Vagina (tissue), 2 donors: ENCODE measurements around the gene KMT5B. TPM values are rescaled to one million over a fixed set of nuclear protein-coding genes. Genes with fewer than 3 reads are reported as not detected.

Experiments used
- DNase-seq, 2 donors: peaks; one replicate each; pipeline ENCODE4 v3.0.0-alpha.2; 2017; ENCODE audit errors: extremely low spot score in 2 of 2
- H3K27ac ChIP-seq: fragments of 200-600 bp; sonication (generic); one replicate; pipeline ENCODE4 v1.5.1; 2019
- H3K27me3 ChIP-seq: fragments of 200-600 bp; sonication (generic); one replicate; pipeline ENCODE4 v1.5.1; 2019
- H3K36me3 ChIP-seq, 2 donors: fragments of 200-600 bp; sonication (generic); one replicate each; pipeline ENCODE4 v1.5.1; 2017 to 2019
- H3K4me1 ChIP-seq: fragments of 200-600 bp; sonication (generic); one replicate; pipeline ENCODE4 v1.5.1; 2019
- H3K4me3 ChIP-seq, 2 donors: fragments of 200-600 bp; sonication (generic); 1 replicate in 1 of 2; 2 replicates in 1 of 2; pipeline ENCODE4 v1.5.1; 2016 to 2019
- H3K9me3 ChIP-seq: fragments of 200-600 bp; sonication (generic); one replicate; pipeline ENCODE4 v1.5.1; 2019
- POLR2A ChIP-seq, 2 donors: fragments of 450-650 bp; IDR thresholded peaks; one replicate each; pipeline ENCODE4 v1.6.1; 2017; ENCODE audit warnings: antibody characterized with exemption in 2 of 2, mild to moderate bottlenecking in 2 of 2, moderate library complexity in 2 of 2
- POLR2AphosphoS5 ChIP-seq, 2 donors: sonication (generic); formaldehyde crosslinking; IDR thresholded peaks; one replicate each; pipeline ENCODE4 v1.9.0; 2017; ENCODE audit warnings: antibody characterized with exemption in 2 of 2, mild to moderate bottlenecking in 2 of 2, low read depth in 1 of 2; ENCODE audit not compliant: insufficient read depth in 1 of 2
- intact Hi-C: fragments of 100-400 bp; cut with DNase I; formaldehyde crosslinking; loops from one replicate; pipeline ENCODE4 v1.15.1; 2023
- total RNA-seq: library from RNA; depleted of rRNA; stranded (reverse); fragments of >200 nt; gene quantifications from one replicate; pipeline ENCODE4 v1.2.3, GENCODE V29; 2016
- TF ChIP-seq, protein P1 (sequence below), 3 experiments: fragments of 450-650 bp in 2 of 3; fragments of 200-600 bp in 1 of 3; sonication (generic) in 1 of 3; IDR thresholded peaks; one replicate each; pipeline ENCODE4 v1.5.1; 2017 to 2019; ENCODE audit warnings: antibody characterized with exemption in 3 of 3, mild to moderate bottlenecking in 2 of 3, moderate library complexity in 2 of 3

KMT5B gene
- total RNA-seq, 1 donor from 2014 or later: 35.4 TPM

DNA sequence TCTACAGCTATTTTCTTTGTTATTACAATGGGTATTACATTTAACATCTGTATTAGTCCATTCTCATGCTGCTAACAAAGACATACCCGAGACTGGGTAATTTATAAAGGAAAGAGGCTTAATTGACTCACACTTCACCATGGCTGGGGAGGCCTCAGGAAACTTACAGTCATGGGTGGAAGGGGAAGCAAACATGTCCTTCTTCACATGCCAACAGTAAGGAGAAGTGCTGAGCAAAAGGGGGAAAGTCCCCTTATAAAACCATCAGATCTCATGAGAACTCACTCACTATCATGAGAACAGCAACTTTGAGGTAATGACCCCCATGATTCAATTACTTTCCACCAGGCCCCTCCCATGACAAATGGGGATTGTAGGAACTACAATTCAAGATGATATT lies 16.5 kb upstream of the KMT5B start:
- no peaks in the 10 kb centered on the region for H3K9me3 ChIP-seq
- TF ChIP-seq POLR2A (IDR thresholded peaks at IDR 0.05) (no peak), POLR2AphosphoS5 (IDR thresholded peaks at IDR 0.05; ENCODE audit: insufficient read depth in 1 of 2, low read depth in 1 of 2) (no peak)
- TF ChIP-seq, protein P1, sequence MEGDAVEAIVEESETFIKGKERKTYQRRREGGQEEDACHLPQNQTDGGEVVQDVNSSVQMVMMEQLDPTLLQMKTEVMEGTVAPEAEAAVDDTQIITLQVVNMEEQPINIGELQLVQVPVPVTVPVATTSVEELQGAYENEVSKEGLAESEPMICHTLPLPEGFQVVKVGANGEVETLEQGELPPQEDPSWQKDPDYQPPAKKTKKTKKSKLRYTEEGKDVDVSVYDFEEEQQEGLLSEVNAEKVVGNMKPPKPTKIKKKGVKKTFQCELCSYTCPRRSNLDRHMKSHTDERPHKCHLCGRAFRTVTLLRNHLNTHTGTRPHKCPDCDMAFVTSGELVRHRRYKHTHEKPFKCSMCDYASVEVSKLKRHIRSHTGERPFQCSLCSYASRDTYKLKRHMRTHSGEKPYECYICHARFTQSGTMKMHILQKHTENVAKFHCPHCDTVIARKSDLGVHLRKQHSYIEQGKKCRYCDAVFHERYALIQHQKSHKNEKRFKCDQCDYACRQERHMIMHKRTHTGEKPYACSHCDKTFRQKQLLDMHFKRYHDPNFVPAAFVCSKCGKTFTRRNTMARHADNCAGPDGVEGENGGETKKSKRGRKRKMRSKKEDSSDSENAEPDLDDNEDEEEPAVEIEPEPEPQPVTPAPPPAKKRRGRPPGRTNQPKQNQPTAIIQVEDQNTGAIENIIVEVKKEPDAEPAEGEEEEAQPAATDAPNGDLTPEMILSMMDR (IDR thresholded peaks at IDR 0.05): no peak
- DNase-seq: no peak
- no peak overlapping the region for H3K4me3 ChIP-seq
- no peaks in the 10 kb centered on the region for H3K4me1 ChIP-seq
- intact Hi-C loops: no loop called here
- no peaks in the 10 kb centered on the region for H3K36me3 ChIP-seq
- no peak overlapping the region for H3K27ac ChIP-seq
- H3K27me3 ChIP-seq: no peaks in the 10 kb centered on the region

DNA sequence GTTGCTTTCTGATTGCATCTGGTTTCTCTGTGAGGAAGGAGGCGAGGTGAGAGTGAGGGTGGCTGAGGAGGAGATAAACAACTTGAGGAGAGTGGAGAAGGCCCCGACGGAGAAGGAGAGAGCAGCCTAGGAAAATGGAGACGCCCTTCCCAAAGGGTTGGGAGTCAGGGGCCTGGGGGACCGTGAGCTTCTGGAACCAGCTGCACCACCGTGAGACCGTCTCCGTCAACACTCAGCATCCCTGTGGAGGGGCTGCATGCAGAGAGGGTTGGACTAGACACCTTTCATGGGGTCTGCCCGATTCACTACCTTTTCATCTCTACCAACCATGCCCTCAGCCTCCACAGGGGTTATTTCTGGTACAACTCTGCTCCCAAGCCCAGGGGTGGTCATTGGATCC lies 13.3 kb upstream of the KMT5B start:
- no peak for DNase-seq
- no peak overlapping the region for H3K27ac ChIP-seq

DNA sequence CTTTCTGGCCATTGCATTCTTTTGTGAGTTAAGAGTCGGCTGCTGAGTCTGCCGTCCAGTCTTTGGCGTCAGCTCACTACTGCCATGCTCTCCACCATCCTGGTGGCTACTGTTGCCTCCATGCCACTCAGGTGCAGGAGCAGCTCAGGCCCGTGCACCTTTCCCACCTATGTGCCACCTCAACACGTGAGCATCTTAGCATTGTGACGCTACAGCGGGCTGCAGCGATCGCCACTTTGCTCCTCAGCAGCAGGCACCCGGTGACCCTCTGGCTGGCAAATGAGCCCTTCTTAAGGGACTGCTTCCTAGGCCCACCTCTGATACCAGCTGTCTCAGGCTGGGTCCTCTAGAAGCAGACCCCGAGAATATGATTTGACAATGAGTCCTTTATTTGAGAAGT lies 11.5 kb upstream of the KMT5B start:
- Histone ChIP-seq H3K4me3 (no peak overlapping the region), H3K27ac (no peak overlapping the region), H3K9me3 (no peaks in the 10 kb centered on the region), H3K36me3 (no peaks in the 10 kb centered on the region), H3K4me1 (no peaks in the 10 kb centered on the region), H3K27me3 (no peaks in the 10 kb centered on the region)
- TF ChIP-seq POLR2AphosphoS5 (IDR thresholded peaks at IDR 0.05; ENCODE audit: insufficient read depth in 1 of 2, low read depth in 1 of 2) (no peak), POLR2A (IDR thresholded peaks at IDR 0.05) (no peak)
- TF ChIP-seq, protein P1 (IDR thresholded peaks at IDR 0.05): no peak
- DNase-seq: no peak
- intact Hi-C loops: no loop called here

More for the DNA sequence above, 13.3 kb upstream of the KMT5B start:
- H3K36me3 ChIP-seq: no peaks in the 10 kb centered on the region
- intact Hi-C loops: no loop called here
- H3K9me3 ChIP-seq: no peaks in the 10 kb centered on the region
- TF ChIP-seq, protein P1 (IDR thresholded peaks at IDR 0.05): no peak
- TF ChIP-seq POLR2AphosphoS5 (IDR thresholded peaks at IDR 0.05; ENCODE audit: insufficient read depth in 1 of 2, low read depth in 1 of 2) (no peak), POLR2A (IDR thresholded peaks at IDR 0.05) (no peak)
- no peak overlapping the region for H3K4me3 ChIP-seq
- no peaks in the 10 kb centered on the region for H3K4me1 ChIP-seq
- no peaks in the 10 kb centered on the region for H3K27me3 ChIP-seq

GRCh38 chr11:68223275-68223674 lies 10.2 kb upstream of the KMT5B start:
- H3K27ac ChIP-seq: no peak overlapping the region
- no peaks in the 10 kb centered on the region for H3K36me3 ChIP-seq
- H3K4me1 ChIP-seq: no peaks in the 10 kb centered on the region
- intact Hi-C loops: no loop called here
- H3K27me3 ChIP-seq: no peaks in the 10 kb centered on the region
- TF ChIP-seq POLR2A (IDR thresholded peaks at IDR 0.05): no peak
- TF ChIP-seq, protein P1 (IDR thresholded peaks at IDR 0.05): no peak
- no peak for TF ChIP-seq POLR2AphosphoS5 (IDR thresholded peaks at IDR 0.05; ENCODE audit: insufficient read depth in 1 of 2, low read depth in 1 of 2)
- H3K9me3 ChIP-seq: no peaks in the 10 kb centered on the region
- no peak for DNase-seq
- H3K4me3 ChIP-seq: no peak overlapping the region

- DNase-seq: no peak
- H3K9me3 ChIP-seq: no peaks in the 10 kb centered on the region
- H3K36me3 ChIP-seq: no peaks in the 10 kb centered on the region
- no peak for TF ChIP-seq POLR2AphosphoS5 (IDR thresholded peaks at IDR 0.05; ENCODE audit: insufficient read depth in 1 of 2, low read depth in 1 of 2)
- no peak for TF ChIP-seq POLR2A (IDR thresholded peaks at IDR 0.05)
- TF ChIP-seq, protein P1 (IDR thresholded peaks at IDR 0.05): no peak
- H3K27ac ChIP-seq: no peak overlapping the region
- no peak overlapping the region for H3K4me3 ChIP-seq
- intact Hi-C loops: no loop called here
- peaks cover 4% of the 10 kb centered on the region for H3K4me1 ChIP-seq
- no peaks in the 10 kb centered on the region for H3K27me3 ChIP-seq
These were observed 8.3 kb upstream of the KMT5B start for GRCh38 chr11:68221406-68221805.
